ENCODE measurements around the gene RYR3. TPM values are rescaled to one million over a fixed set of nuclear protein-coding genes. Genes with fewer than 3 reads are reported as not detected.

The RYR3 gene
- total and polyA plus RNA-seq, 2 donors (not counting 1 experiment from before 2014, with no cell fraction given): not detected

DNA sequence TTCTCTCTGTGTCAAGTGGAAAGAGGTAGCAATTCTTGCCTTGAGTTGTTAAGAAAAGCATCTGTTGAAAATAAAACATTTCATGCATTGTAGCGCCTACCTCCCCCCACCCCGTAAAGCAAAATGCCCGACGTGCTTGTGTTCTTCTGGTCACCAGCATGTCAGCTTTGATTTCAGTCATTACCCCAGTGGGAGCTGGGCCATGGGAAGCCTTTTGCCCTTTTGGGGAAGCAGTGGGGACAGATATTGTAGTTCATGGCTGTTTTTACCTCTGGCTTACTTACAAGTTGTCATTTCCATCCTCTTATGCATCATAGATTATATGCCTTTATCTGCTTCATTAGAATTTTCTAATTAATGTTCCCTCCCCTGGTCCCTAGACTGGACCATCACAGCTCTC lies 328.7 kb downstream of the RYR3 start:
- no peak for TF ChIP-seq EZH2 (IDR thresholded peaks at IDR 0.05; ENCODE audit: borderline replicate concordance, insufficient read depth, low read depth, low read length, poor library complexity, severe bottlenecking)
- TF ChIP-seq, protein P1, sequence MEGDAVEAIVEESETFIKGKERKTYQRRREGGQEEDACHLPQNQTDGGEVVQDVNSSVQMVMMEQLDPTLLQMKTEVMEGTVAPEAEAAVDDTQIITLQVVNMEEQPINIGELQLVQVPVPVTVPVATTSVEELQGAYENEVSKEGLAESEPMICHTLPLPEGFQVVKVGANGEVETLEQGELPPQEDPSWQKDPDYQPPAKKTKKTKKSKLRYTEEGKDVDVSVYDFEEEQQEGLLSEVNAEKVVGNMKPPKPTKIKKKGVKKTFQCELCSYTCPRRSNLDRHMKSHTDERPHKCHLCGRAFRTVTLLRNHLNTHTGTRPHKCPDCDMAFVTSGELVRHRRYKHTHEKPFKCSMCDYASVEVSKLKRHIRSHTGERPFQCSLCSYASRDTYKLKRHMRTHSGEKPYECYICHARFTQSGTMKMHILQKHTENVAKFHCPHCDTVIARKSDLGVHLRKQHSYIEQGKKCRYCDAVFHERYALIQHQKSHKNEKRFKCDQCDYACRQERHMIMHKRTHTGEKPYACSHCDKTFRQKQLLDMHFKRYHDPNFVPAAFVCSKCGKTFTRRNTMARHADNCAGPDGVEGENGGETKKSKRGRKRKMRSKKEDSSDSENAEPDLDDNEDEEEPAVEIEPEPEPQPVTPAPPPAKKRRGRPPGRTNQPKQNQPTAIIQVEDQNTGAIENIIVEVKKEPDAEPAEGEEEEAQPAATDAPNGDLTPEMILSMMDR (IDR thresholded peaks at IDR 0.05): no peak
- Histone ChIP-seq H4K20me1 (ENCODE audit: control insufficient read depth, insufficient read depth, low read length, poor library complexity, severe bottlenecking) (no peaks in the 10 kb centered on the region), H3K4me3 (ENCODE audit: control extremely low read depth in 1 of 5, extremely low read depth in 1 of 5, insufficient read depth in 1 of 5, low read depth in 2 of 5, low read length in 4 of 5) (no peak overlapping the region), H3K9ac (ENCODE audit: low read length) (no peak overlapping the region), H3K79me2 (ENCODE audit: control insufficient read depth, insufficient read depth, low read length) (no peaks in the 10 kb centered on the region), H3K4me2 (replicated peaks; ENCODE audit: low read depth, low read length, poor library complexity, severe bottlenecking) (peak overlapping the region; percentile 48), H3K27me3 (replicated peaks in 1 of 4; ENCODE audit: control extremely low read depth in 1 of 4, control insufficient read depth in 3 of 4, insufficient read depth in 4 of 4, low read length in 3 of 4) (no peaks in the 10 kb centered on the region), H2AFZ (ENCODE audit: insufficient read depth, low read depth, low read length, poor library complexity, severe bottlenecking) (peak overlapping the region; percentile 56), H3K4me1 (ENCODE audit: control insufficient read depth in 2 of 2, insufficient read depth in 2 of 2, low read length in 2 of 2) (peaks cover 4 to 24% of the 10 kb centered on the region in 2 donors), H3K9me3 (ENCODE audit: control extremely low read depth in 1 of 3, control insufficient read depth in 2 of 3, insufficient read depth in 1 of 3, low read length in 2 of 3) (no peaks in the 10 kb centered on the region), H3K36me3 (replicated peaks in 1 of 2; ENCODE audit: control extremely low read depth in 1 of 2, control insufficient read depth in 1 of 2, extremely low read depth in 1 of 2, insufficient read depth in 2 of 2, low read length in 1 of 2) (no peaks in the 10 kb centered on the region), H3K27ac (ENCODE audit: low read length in 2 of 2) (no peak overlapping the region)
- Mint-ChIP-seq H3K27me3 (peaks cover 7% of the 10 kb centered on the region), H3K4me1 (peaks cover 18% of the 10 kb centered on the region), H3K27ac (no peak overlapping the region), H3K4me3 (no peak overlapping the region), H3K9me3 (ENCODE audit: insufficient read depth) (no peaks in the 10 kb centered on the region)
- POLR2A ChIA-PET: no interaction called here
- intact Hi-C loops (cut with micrococcal nuclease): no loop called here
- no CpG with 5 or more reads among the region's 4 CpGs for WGBS (ENCODE audit: insufficient coverage)
- DNase-seq (no peak), ATAC-seq (ENCODE audit: low read depth) (no peak)
- CTCF ChIA-PET: no interaction called here

DNA sequence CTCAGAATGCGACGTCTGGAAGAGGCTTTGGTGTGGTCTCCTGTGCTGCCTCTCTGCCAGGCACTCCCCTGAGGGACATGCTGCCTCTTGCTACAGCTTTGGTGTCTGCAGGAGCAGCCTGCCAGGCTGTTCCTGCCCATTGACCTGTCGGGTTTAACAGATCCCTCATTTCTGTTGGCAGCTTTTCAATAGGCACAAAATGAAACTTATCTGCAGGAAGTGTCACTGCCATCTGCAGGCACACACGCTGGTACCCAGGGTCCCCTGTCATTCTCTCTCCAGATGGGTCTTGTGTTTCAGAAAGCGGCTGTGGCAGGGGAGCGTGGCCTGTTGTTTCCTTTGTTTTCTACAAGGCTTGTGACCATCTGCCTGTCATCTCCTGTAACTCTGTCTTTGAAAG lies 329.2 kb downstream of the RYR3 start:
- H3K27me3 Mint-ChIP-seq: peaks cover 7% of the 10 kb centered on the region
- intact Hi-C loops (cut with micrococcal nuclease): no loop called here
- H3K79me2 ChIP-seq (ENCODE audit: control insufficient read depth, insufficient read depth, low read length): no peaks in the 10 kb centered on the region
- no peaks in the 10 kb centered on the region for H3K9me3 ChIP-seq (ENCODE audit: control extremely low read depth in 1 of 3, control insufficient read depth in 2 of 3, insufficient read depth in 1 of 3, low read length in 2 of 3)
- ATAC-seq (ENCODE audit: low read depth) (no peak), DNase-seq (peak; percentile 7)
- no peaks in the 10 kb centered on the region for H3K27me3 ChIP-seq (replicated peaks in 1 of 4; ENCODE audit: control extremely low read depth in 1 of 4, control insufficient read depth in 3 of 4, insufficient read depth in 4 of 4, low read length in 3 of 4)
- H3K9ac ChIP-seq (ENCODE audit: low read length): no peak overlapping the region
- peaks cover 18% of the 10 kb centered on the region for H3K4me1 Mint-ChIP-seq
- H3K4me2 ChIP-seq (replicated peaks; ENCODE audit: low read depth, low read length, poor library complexity, severe bottlenecking): peak overlapping the region; percentile 48
- POLR2A ChIA-PET: no interaction called here
- H3K9me3 Mint-ChIP-seq (ENCODE audit: insufficient read depth): no peaks in the 10 kb centered on the region
- no peak overlapping the region for H3K27ac Mint-ChIP-seq
- CTCF ChIA-PET: no interaction called here
- no peak overlapping the region for H3K4me3 ChIP-seq (ENCODE audit: control extremely low read depth in 1 of 5, extremely low read depth in 1 of 5, insufficient read depth in 1 of 5, low read depth in 2 of 5, low read length in 4 of 5)
- TF ChIP-seq, protein P1 (IDR thresholded peaks at IDR 0.05): no peak
- TF ChIP-seq EZH2 (IDR thresholded peaks at IDR 0.05; ENCODE audit: borderline replicate concordance, insufficient read depth, low read depth, low read length, poor library complexity, severe bottlenecking): no peak
- no peaks in the 10 kb centered on the region for H4K20me1 ChIP-seq (ENCODE audit: control insufficient read depth, insufficient read depth, low read length, poor library complexity, severe bottlenecking)
- H3K27ac ChIP-seq (ENCODE audit: low read length in 2 of 2): no peak overlapping the region
- H3K4me1 ChIP-seq (ENCODE audit: control insufficient read depth in 2 of 2, insufficient read depth in 2 of 2, low read length in 2 of 2): peaks cover 4 to 24% of the 10 kb centered on the region in 2 donors
- no peak overlapping the region for H3K4me3 Mint-ChIP-seq
- peak overlapping the region; percentile 56 for H2AFZ ChIP-seq (ENCODE audit: insufficient read depth, low read depth, low read length, poor library complexity, severe bottlenecking)
- no peaks in the 10 kb centered on the region for H3K36me3 ChIP-seq (replicated peaks in 1 of 2; ENCODE audit: control extremely low read depth in 1 of 2, control insufficient read depth in 1 of 2, extremely low read depth in 1 of 2, insufficient read depth in 2 of 2, low read length in 1 of 2)
- WGBS (ENCODE audit: insufficient coverage): 5% methylated on average over 5 of the region's 6 CpGs
